ENCODE data around the gene COQ10A. TPM values are rescaled to one million over a fixed set of nuclear protein-coding genes. Genes with fewer than 3 reads are reported as not detected.

Gene COQ10A
- total RNA-seq, 1 donor from 2014 or later, result 12.0 TPM

DNA sequence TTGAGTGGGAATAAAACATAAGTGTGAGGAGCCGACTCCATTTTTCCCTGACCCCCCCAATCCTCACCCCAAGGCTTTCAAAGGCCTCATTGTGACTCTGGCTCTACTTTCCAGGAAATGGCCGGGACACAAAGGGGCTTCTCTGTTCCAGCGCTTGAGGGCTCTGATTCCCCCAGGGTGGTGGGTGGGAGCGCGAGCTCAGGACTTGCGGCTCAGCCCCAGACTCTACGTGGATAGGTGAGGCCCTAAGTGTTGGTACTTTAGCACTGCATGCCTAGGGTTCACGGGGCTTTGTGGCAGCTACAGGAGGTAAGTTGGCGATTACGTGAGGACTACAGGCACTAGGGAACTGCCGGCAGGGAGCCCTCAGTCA lies 48.5 kb downstream of the COQ10A start:
- intact Hi-C loops (cut with DNase I), result no loop called here

DNA sequence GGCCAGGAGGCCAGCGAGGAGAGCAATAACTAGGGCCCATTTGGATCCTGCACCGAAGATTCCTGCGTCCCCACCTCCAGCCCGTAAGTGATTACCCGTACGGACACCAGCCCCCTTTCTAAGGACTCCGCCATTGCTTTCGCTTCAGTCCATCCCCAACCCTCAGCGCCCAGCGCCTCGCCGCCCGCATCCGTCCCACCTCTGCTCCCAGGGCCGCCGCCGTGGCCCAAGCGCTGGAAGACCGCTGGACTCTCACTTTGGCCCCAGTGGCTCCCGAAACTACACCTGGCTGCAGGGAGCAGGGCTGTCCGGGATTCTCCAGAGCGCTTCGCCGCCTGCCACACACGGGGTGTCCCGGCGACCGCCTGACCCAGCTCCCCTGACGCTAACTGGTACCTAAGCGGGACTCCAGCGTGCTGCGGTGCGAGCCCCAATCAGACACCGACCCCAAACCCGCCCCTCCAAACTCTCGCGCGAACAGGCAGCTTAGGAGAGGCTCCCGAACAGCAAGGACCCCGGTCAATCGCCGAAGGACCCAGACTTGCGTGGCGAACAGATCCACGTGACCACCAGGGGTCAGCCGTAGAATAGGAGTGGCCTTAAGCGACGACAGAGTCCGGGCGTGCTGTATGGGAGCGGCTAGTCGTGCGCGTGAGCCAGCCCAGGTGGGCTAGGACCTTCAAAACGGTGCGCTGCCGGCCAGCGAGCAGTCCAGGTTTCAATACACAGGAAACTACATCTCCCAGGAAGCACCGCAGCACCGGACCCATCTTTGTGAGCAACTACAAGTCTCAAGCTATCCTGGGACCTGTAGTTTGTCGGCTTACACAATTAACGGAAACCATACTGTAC lies 49.1 kb downstream of the COQ10A start, which contains the start of gene CNPY2:
Gene CNPY2, minus strand, starts transcription at position 367 of the 852 bp plus-strand sequence. CDS start 771 bp downstream, outside the sequence.
- Histone ChIP-seq H3K27ac (peak within 1 kb of the TSS; percentile 93), H3K27me3 (no peaks in the 10 kb centered on the region), H3K9me3 (no peaks in the 10 kb centered on the region), H3K36me3 (peaks cover 51% of the 10 kb centered on the region), H3K4me3 (peak within 1 kb of the TSS; percentile 93), H3K4me1 (peaks cover 8% of the 10 kb centered on the region)
- ATAC-seq (peak; percentile 96), DNase-seq (peak; percentile 98)
- intact Hi-C loops (cut with DNase I), result no loop called here
- TF ChIP-seq, protein P1, sequence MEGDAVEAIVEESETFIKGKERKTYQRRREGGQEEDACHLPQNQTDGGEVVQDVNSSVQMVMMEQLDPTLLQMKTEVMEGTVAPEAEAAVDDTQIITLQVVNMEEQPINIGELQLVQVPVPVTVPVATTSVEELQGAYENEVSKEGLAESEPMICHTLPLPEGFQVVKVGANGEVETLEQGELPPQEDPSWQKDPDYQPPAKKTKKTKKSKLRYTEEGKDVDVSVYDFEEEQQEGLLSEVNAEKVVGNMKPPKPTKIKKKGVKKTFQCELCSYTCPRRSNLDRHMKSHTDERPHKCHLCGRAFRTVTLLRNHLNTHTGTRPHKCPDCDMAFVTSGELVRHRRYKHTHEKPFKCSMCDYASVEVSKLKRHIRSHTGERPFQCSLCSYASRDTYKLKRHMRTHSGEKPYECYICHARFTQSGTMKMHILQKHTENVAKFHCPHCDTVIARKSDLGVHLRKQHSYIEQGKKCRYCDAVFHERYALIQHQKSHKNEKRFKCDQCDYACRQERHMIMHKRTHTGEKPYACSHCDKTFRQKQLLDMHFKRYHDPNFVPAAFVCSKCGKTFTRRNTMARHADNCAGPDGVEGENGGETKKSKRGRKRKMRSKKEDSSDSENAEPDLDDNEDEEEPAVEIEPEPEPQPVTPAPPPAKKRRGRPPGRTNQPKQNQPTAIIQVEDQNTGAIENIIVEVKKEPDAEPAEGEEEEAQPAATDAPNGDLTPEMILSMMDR (IDR thresholded peaks at IDR 0.05), result no peak

More for the DNA sequence above, 48.5 kb downstream of the COQ10A start:
- Histone ChIP-seq H3K4me1 (peaks cover 8% of the 10 kb centered on the region), H3K36me3 (peaks cover 51% of the 10 kb centered on the region), H3K27me3 (no peaks in the 10 kb centered on the region), H3K9me3 (no peaks in the 10 kb centered on the region), H3K4me3 (peak overlapping the region; percentile 93), H3K27ac (peak overlapping the region; percentile 93)
- TF ChIP-seq, protein P1 (IDR thresholded peaks at IDR 0.05), result no peak
- no peak for ATAC-seq
- DNase-seq, result no peak

DNA sequence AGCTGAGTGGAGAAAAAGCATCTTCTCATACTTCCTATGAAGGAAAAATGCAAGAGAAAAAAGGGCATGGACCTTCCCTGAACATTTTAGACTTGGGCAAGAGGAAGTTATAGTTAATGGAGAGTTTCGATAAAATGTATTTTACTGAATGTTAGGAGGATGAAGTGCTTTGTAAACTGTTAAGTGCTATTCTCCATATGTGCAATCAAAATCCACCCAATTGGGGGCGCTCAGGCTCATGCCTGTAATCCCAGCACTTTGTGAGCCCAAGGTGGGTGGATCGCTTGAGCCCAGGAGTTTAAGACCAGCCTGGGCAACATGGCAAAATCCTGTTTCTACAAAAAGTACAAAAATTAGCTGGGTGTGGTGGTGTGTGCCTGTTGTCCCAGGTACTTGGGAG lies 50.9 kb downstream of the COQ10A start:
- Histone ChIP-seq H3K4me1 (peaks cover 8% of the 10 kb centered on the region), H3K4me3 (no peak overlapping the region), H3K27ac (no peak overlapping the region), H3K36me3 (peaks cover 51% of the 10 kb centered on the region), H3K9me3 (no peaks in the 10 kb centered on the region), H3K27me3 (no peaks in the 10 kb centered on the region)
- ATAC-seq (no peak), DNase-seq (no peak)
- TF ChIP-seq, protein P1 (IDR thresholded peaks at IDR 0.05), result no peak
- intact Hi-C loops (cut with DNase I), result no loop called here

Other genes starting within 250 kb of the COQ10A start
- 10.5 TPM for gene IKZF4, start 245.9 kb upstream of the COQ10A start, total RNA-seq
- 55.4 TPM for gene RPS26, start 225.0 kb upstream of the COQ10A start, total RNA-seq
- 60.7 TPM for gene ERBB3, start 186.8 kb upstream of the COQ10A start, total RNA-seq
- 71.4 TPM for gene PA2G4, start 162.4 kb upstream of the COQ10A start, total RNA-seq
- 2,726 TPM for gene RPL41, start 150.3 kb upstream of the COQ10A start, total RNA-seq
- gene ZC3H10, start 148.7 kb upstream of the COQ10A start, total RNA-seq, result 8.4 TPM
- 101 TPM for gene ESYT1, start 138.7 kb upstream of the COQ10A start, total RNA-seq
- gene MYL6B, start 114.4 kb upstream of the COQ10A start, total RNA-seq, result 19.5 TPM
- 1,254 TPM for gene MYL6, start 108.6 kb upstream of the COQ10A start, total RNA-seq
- 117 TPM for gene SMARCC2, start 77.5 kb upstream of the COQ10A start, total RNA-seq
- gene RNF41, start 45.0 kb upstream of the COQ10A start, total RNA-seq, result 51.6 TPM
- gene NABP2, start 42.6 kb upstream of the COQ10A start, total RNA-seq, result 19.8 TPM
- 0.87 TPM for gene SLC39A5, start 36.9 kb upstream of the COQ10A start, total RNA-seq
- 28.0 TPM for gene ANKRD52, start 8.6 kb upstream of the COQ10A start, total RNA-seq
- gene CS, start 33.4 kb downstream of the COQ10A start, total RNA-seq, result 159 TPM
- 101 TPM for gene CNPY2, start 49.0 kb downstream of the COQ10A start, total RNA-seq
- gene PAN2, start 67.1 kb downstream of the COQ10A start, total RNA-seq, result 84.4 TPM
- gene IL23A, start 71.9 kb downstream of the COQ10A start, total RNA-seq, result 0.81 TPM
- 199 TPM for gene STAT2, start 93.2 kb downstream of the COQ10A start, total RNA-seq
- gene APOF, start 95.9 kb downstream of the COQ10A start, total RNA-seq, result not detected
- 9.8 TPM for gene TIMELESS, start 182.5 kb downstream of the COQ10A start, total RNA-seq
- not detected for gene MIP, start 187.7 kb downstream of the COQ10A start, total RNA-seq
- 3.2 TPM for gene SPRYD4, start 201.6 kb downstream of the COQ10A start, total RNA-seq
- 5.5 TPM for gene GLS2, start 221.2 kb downstream of the COQ10A start, total RNA-seq

Measured in upper lobe of right lung (tissue), 1 donor.